Rectal smooth muscle tissue (tissue), 1 donor: ENCODE data around the gene MAPKAPK3.
A peak's percentile ranks its signal among the peaks of the same experiment; 100 is the strongest.

ENCODE experiments used
- H3K27ac ChIP-seq: one replicate; pipeline ENCODE4 v1.7.0; 2013; ENCODE audit warnings: low read depth, low read length, inconsistent platforms
- H3K27me3 ChIP-seq: one replicate; pipeline ENCODE4 v1.7.0; 2013; ENCODE audit warnings: low read length; ENCODE audit not compliant: control insufficient read depth, insufficient read depth
- H3K36me3 ChIP-seq: one replicate; pipeline ENCODE4 v1.7.0; 2013; ENCODE audit warnings: low read length; ENCODE audit not compliant: control insufficient read depth, insufficient read depth
- H3K4me1 ChIP-seq: one replicate; pipeline ENCODE4 v1.7.0; 2013; ENCODE audit warnings: low read length; ENCODE audit not compliant: control insufficient read depth, insufficient read depth
- H3K4me3 ChIP-seq: one replicate; pipeline ENCODE4 v1.7.0; 2013; ENCODE audit warnings: low read length
- H3K9ac ChIP-seq: one replicate; pipeline ENCODE4 v1.7.0; 2013; ENCODE audit warnings: low read length

Gene MAPKAPK3

GRCh38 chr3:50606596-50606995, 10.4 kb upstream of the MAPKAPK3 start:
- Histone ChIP-seq H3K27ac (no peak overlapping the region), H3K9ac (no peak overlapping the region), H3K36me3 (peaks cover 11% of the 10 kb centered on the region), H3K4me3 (no peak overlapping the region), H3K4me1 (peaks cover 19% of the 10 kb centered on the region), H3K27me3 (no peaks in the 10 kb centered on the region)

GRCh38 chr3:50607271-50608091, 9.5 kb upstream of the MAPKAPK3 start:
- H3K36me3 ChIP-seq: peaks cover 11% of the 10 kb centered on the region
- H3K9ac ChIP-seq: no peak overlapping the region
- H3K4me3 ChIP-seq: no peak overlapping the region
- H3K27me3 ChIP-seq: no peaks in the 10 kb centered on the region
- peaks cover 10% of the 10 kb centered on the region for H3K4me1 ChIP-seq
- H3K27ac ChIP-seq: no peak overlapping the region

GRCh38 chr3:50608278-50608677, 8.7 kb upstream of the MAPKAPK3 start:
- H3K27ac ChIP-seq: no peak overlapping the region
- H3K27me3 ChIP-seq: no peaks in the 10 kb centered on the region
- H3K9ac ChIP-seq: no peak overlapping the region
- H3K36me3 ChIP-seq: peaks cover 11% of the 10 kb centered on the region
- peaks cover 8% of the 10 kb centered on the region for H3K4me1 ChIP-seq
- no peak overlapping the region for H3K4me3 ChIP-seq

GRCh38 chr3:50609071-50609762, 7.7 kb upstream of the MAPKAPK3 start:
- Histone ChIP-seq H3K27ac (no peak overlapping the region), H3K9ac (no peak overlapping the region), H3K36me3 (peaks cover 9% of the 10 kb centered on the region), H3K27me3 (no peaks in the 10 kb centered on the region), H3K4me1 (peaks cover 8% of the 10 kb centered on the region), H3K4me3 (peak overlapping the region; percentile 81)

GRCh38 chr3:50609763-50610085, 7.2 kb upstream of the MAPKAPK3 start:
- Histone ChIP-seq H3K4me1 (peaks cover 8% of the 10 kb centered on the region), H3K27ac (no peak overlapping the region), H3K4me3 (peak overlapping the region; percentile 81), H3K9ac (no peak overlapping the region), H3K27me3 (no peaks in the 10 kb centered on the region), H3K36me3 (peaks cover 8% of the 10 kb centered on the region)

GRCh38 chr3:50610181-50610971, 6.6 kb upstream of the MAPKAPK3 start:
- H3K27me3 ChIP-seq: no peaks in the 10 kb centered on the region
- H3K9ac ChIP-seq: peak overlapping the region; percentile 69
- peak overlapping the region; percentile 81 for H3K4me3 ChIP-seq
- peaks cover 8% of the 10 kb centered on the region for H3K4me1 ChIP-seq
- no peak overlapping the region for H3K27ac ChIP-seq
- H3K36me3 ChIP-seq: peaks cover 8% of the 10 kb centered on the region

- Histone ChIP-seq H3K4me1 (peaks cover 8% of the 10 kb centered on the region), H3K27me3 (no peaks in the 10 kb centered on the region), H3K36me3 (peaks cover 8% of the 10 kb centered on the region), H3K9ac (peak overlapping the region; percentile 69), H3K4me3 (peak overlapping the region; percentile 81), H3K27ac (peak overlapping the region; percentile 64)
These were observed 5.9 kb upstream of the MAPKAPK3 start for GRCh38 chr3:50610992-50611463.

GRCh38 chr3:50611464-50612233, 5.3 kb upstream of the MAPKAPK3 start, which contains the start of gene CISH:
TSS of gene CISH (minus strand) at chr3:50611774. CDS start at chr3:50611650, 124 bp downstream.
- H3K36me3 ChIP-seq: peaks cover 5% of the 10 kb centered on the region
- H3K27me3 ChIP-seq: no peaks in the 10 kb centered on the region
- peaks cover 8% of the 10 kb centered on the region for H3K4me1 ChIP-seq
- peak within 1 kb of the TSS; percentile 81 for H3K4me3 ChIP-seq
- peak within 1 kb of the TSS; percentile 64 for H3K27ac ChIP-seq
- H3K9ac ChIP-seq: peak within 1 kb of the TSS; percentile 69

- H3K4me1 ChIP-seq: peaks cover 8% of the 10 kb centered on the region
- no peak overlapping the region for H3K9ac ChIP-seq
- H3K36me3 ChIP-seq: no peaks in the 10 kb centered on the region
- peak overlapping the region; percentile 64 for H3K27ac ChIP-seq
- peak overlapping the region; percentile 81 for H3K4me3 ChIP-seq
- H3K27me3 ChIP-seq: no peaks in the 10 kb centered on the region
These were observed 4.6 kb upstream of the MAPKAPK3 start for GRCh38 chr3:50612234-50612882.

- H3K4me3 ChIP-seq: no peak overlapping the region
- no peak overlapping the region for H3K27ac ChIP-seq
- peaks cover 13% of the 10 kb centered on the region for H3K4me1 ChIP-seq
These were observed 3.7 kb upstream of the MAPKAPK3 start for GRCh38 chr3:50612970-50613846.

GRCh38 chr3:50615190-50615589, 1.8 kb upstream of the MAPKAPK3 start:
- H3K9ac ChIP-seq: no peak overlapping the region
- H3K36me3 ChIP-seq: no peaks in the 10 kb centered on the region
- H3K4me3 ChIP-seq: no peak overlapping the region
- H3K4me1 ChIP-seq: peaks cover 13% of the 10 kb centered on the region
- no peaks in the 10 kb centered on the region for H3K27me3 ChIP-seq
- H3K27ac ChIP-seq: no peak overlapping the region

More at GRCh38 chr3:50612970-50613846, 3.7 kb upstream of the MAPKAPK3 start:
- no peaks in the 10 kb centered on the region for H3K27me3 ChIP-seq
- H3K36me3 ChIP-seq: no peaks in the 10 kb centered on the region
- H3K9ac ChIP-seq: no peak overlapping the region
